Neural progenitor cell (in vitro differentiated cells): ENCODE measurements around the gene RSRC2. TPM values are rescaled to one million over a fixed set of nuclear protein-coding genes. Genes with fewer than 3 reads are reported as not detected.
"Not testable (repeated sequence)": the region's sequence is repeated elsewhere in the genome, so short reads cannot be mapped to it uniquely, and the experiment has no call there.

Experiments
- DNase-seq: peaks from one replicate; pipeline ENCODE4 v3.0.0-alpha.2; 2016; ENCODE audit warnings: low spot score
- H2AFZ ChIP-seq: fragments of 200-600 bp; sonication (generic); replicated peaks from 2 replicates; pipeline ENCODE4 v1.6.1; 2016; ENCODE audit warnings: antibody characterized with exemption
- H3F3A ChIP-seq: fragments of 200-600 bp; sonication (generic); 2 replicates; pipeline ENCODE4 v1.6.1; 2016; ENCODE audit warnings: antibody characterized with exemption, low read depth
- H3K27ac ChIP-seq: fragments of 200-600 bp; sonication (generic); 2 replicates; pipeline ENCODE4 v1.5.1; 2016; ENCODE audit warnings: mild to moderate bottlenecking
- H3K27me3 ChIP-seq: fragments of 200-600 bp; sonication (generic); 2 replicates; pipeline ENCODE4 v1.6.1; 2016; ENCODE audit warnings: mild to moderate bottlenecking, moderate library complexity
- H3K36me3 ChIP-seq: fragments of 200-600 bp; sonication (generic); 2 replicates; pipeline ENCODE4 v1.5.1; 2016
- H3K4me1 ChIP-seq: fragments of 200-600 bp; sonication (generic); 2 replicates; pipeline ENCODE4 v1.6.1; 2016; ENCODE audit warnings: mixed run types
- H3K4me2 ChIP-seq: fragments of 200-600 bp; sonication (generic); 2 replicates; pipeline ENCODE4 v1.6.1; 2016
- H3K4me3 ChIP-seq: fragments of 200-600 bp; sonication (generic); 2 replicates; pipeline ENCODE4 v1.5.1; 2016
- H3K79me2 ChIP-seq: fragments of 200-600 bp; sonication (generic); 2 replicates; pipeline ENCODE4 v1.6.1; 2016; ENCODE audit warnings: low read depth
- H3K9ac ChIP-seq: fragments of 200-600 bp; sonication (generic); 2 replicates; pipeline ENCODE4 v1.6.1; 2016
- H3K9me3 ChIP-seq: fragments of 200-600 bp; sonication (generic); 2 replicates; pipeline ENCODE4 v1.5.1; 2016; ENCODE audit warnings: low read depth
- H4K20me1 ChIP-seq: fragments of 200-600 bp; sonication (generic); 2 replicates; pipeline ENCODE4 v1.6.1; 2016; ENCODE audit warnings: low read depth
- H3K27ac Mint-ChIP-seq: 3 replicates; pipeline ENCODE4 v1.8.0; 2021; ENCODE audit warnings: mixed read lengths
- H3K27me3 Mint-ChIP-seq: 2 replicates; pipeline ENCODE4 v1.8.0; 2022; ENCODE audit warnings: low read depth, mild to moderate bottlenecking, inconsistent platforms, moderate library complexity, mixed read lengths; ENCODE audit not compliant: insufficient read depth
- H3K36me3 Mint-ChIP-seq: 3 replicates; pipeline ENCODE4 v1.8.0; 2021; ENCODE audit warnings: mixed read lengths
- H3K4me1 Mint-ChIP-seq: 3 replicates; pipeline ENCODE4 v1.8.0; 2021; ENCODE audit warnings: mixed read lengths
- H3K4me3 Mint-ChIP-seq: 3 replicates; pipeline ENCODE4 v1.8.0; 2021; ENCODE audit warnings: mild to moderate bottlenecking, moderate library complexity, mixed read lengths
- H3K9me3 Mint-ChIP-seq: 3 replicates; pipeline ENCODE4 v1.8.0; 2020; ENCODE audit warnings: mixed read lengths
- CTCF ChIP-seq: fragments of 200-600 bp; sonication (generic); IDR thresholded peaks from 2 replicates; pipeline ENCODE4 v1.5.1; 2017; ENCODE audit warnings: antibody characterized with exemption, mild to moderate bottlenecking
- EZH2 ChIP-seq: fragments of 200-600 bp; sonication (generic); IDR thresholded peaks from 2 replicates; pipeline ENCODE4 v1.6.1; 2017; ENCODE audit warnings: antibody characterized with exemption, mild to moderate bottlenecking, moderate library complexity
- EZH2phosphoT487 ChIP-seq: fragments of 200-600 bp; sonication (generic); IDR thresholded peaks from 2 replicates; pipeline ENCODE4 v1.6.1; 2017; ENCODE audit warnings: antibody characterized with exemption
- total RNA-seq: library from RNA; depleted of rRNA; stranded (reverse); fragments of >200 nt; gene quantifications from 2 replicates; pipeline ENCODE4 v1.2.3, GENCODE V29; 2015; ENCODE audit warnings: low replicate concordance

The RSRC2 gene
- total RNA-seq, 1 donor from 2014 or later = 248 TPM

- no peaks in the 10 kb centered on the region for H3K9me3 Mint-ChIP-seq
- no peak for TF ChIP-seq EZH2
- TF ChIP-seq CTCF = no peak
- no peak for TF ChIP-seq EZH2phosphoT487
- Histone ChIP-seq H3K79me2 (peaks cover 41% of the 10 kb centered on the region), H3K4me3 (no peak overlapping the region), H3K9me3 (no peaks in the 10 kb centered on the region), H4K20me1 (peaks cover 5% of the 10 kb centered on the region), H3K4me2 (no peak overlapping the region), H3K27me3 (no peaks in the 10 kb centered on the region), H3K9ac (no peak overlapping the region), H3K36me3 (peaks cover 30% of the 10 kb centered on the region), H3F3A (no peaks in the 10 kb centered on the region), H3K4me1 (no peaks in the 10 kb centered on the region), H3K27ac (no peak overlapping the region), H2AFZ (no peak overlapping the region)
- no peak overlapping the region for H3K4me3 Mint-ChIP-seq
- peaks cover 2% of the 10 kb centered on the region for H3K4me1 Mint-ChIP-seq
- no peak overlapping the region for H3K27ac Mint-ChIP-seq
- DNase-seq = no peak
- H3K27me3 Mint-ChIP-seq = no peaks in the 10 kb centered on the region
- H3K36me3 Mint-ChIP-seq = peaks cover 29% of the 10 kb centered on the region
Observed at GRCh38 chr12:122491991-122492390, 34.7 kb downstream of the RSRC2 start.

GRCh38 chr12:122489038-122489437 lies 37.7 kb downstream of the RSRC2 start:
- Mint-ChIP-seq H3K9me3 (no peaks in the 10 kb centered on the region), H3K27me3 (no peaks in the 10 kb centered on the region), H3K36me3 (peaks cover 31% of the 10 kb centered on the region), H3K4me1 (no peaks in the 10 kb centered on the region), H3K27ac (no peak overlapping the region), H3K4me3 (no peak overlapping the region)
- Histone ChIP-seq H3K9ac (no peak overlapping the region), H3K4me2 (no peak overlapping the region), H3K27ac (no peak overlapping the region), H3K79me2 (peaks cover 15% of the 10 kb centered on the region), H3K9me3 (no peaks in the 10 kb centered on the region), H3K27me3 (no peaks in the 10 kb centered on the region), H4K20me1 (peaks cover 5% of the 10 kb centered on the region), H3K4me1 (no peaks in the 10 kb centered on the region), H3K4me3 (no peak overlapping the region), H3F3A (no peaks in the 10 kb centered on the region), H2AFZ (no peak overlapping the region), H3K36me3 (peaks cover 26% of the 10 kb centered on the region)
- TF ChIP-seq EZH2 (no peak), CTCF (no peak), EZH2phosphoT487 (no peak)
- DNase-seq = no peak

GRCh38 chr12:122487807-122488206 lies 38.9 kb downstream of the RSRC2 start:
- not testable (repeated sequence) for H3K9me3 ChIP-seq, H3F3A ChIP-seq, H3K27me3 Mint-ChIP-seq, H3K9me3 Mint-ChIP-seq, H3K79me2 ChIP-seq, H2AFZ ChIP-seq, H3K4me1 Mint-ChIP-seq, H3K4me3 Mint-ChIP-seq, H3K27ac Mint-ChIP-seq, H3K27ac ChIP-seq, H3K4me3 ChIP-seq, H3K4me1 ChIP-seq, H3K4me2 ChIP-seq, DNase-seq, H4K20me1 ChIP-seq, H3K27me3 ChIP-seq, H3K9ac ChIP-seq
- peaks cover 26% of the 10 kb centered on the region for H3K36me3 ChIP-seq
- H3K36me3 Mint-ChIP-seq = peaks cover 33% of the 10 kb centered on the region

- TF ChIP-seq EZH2phosphoT487 = no peak
- TF ChIP-seq CTCF = no peak
- no peak for TF ChIP-seq EZH2
Observed at GRCh38 chr12:122486805-122487426, 39.8 kb downstream of the RSRC2 start.

GRCh38 chr12:122486360-122486759 lies 40.4 kb downstream of the RSRC2 start:
- H3K27me3 ChIP-seq, DNase-seq, H3K27ac Mint-ChIP-seq, H3K9me3 ChIP-seq, H3K4me1 ChIP-seq, H3K27ac ChIP-seq, H2AFZ ChIP-seq, H3K4me2 ChIP-seq, H3K79me2 ChIP-seq, H3K9me3 Mint-ChIP-seq, H3K4me3 Mint-ChIP-seq, H3K4me1 Mint-ChIP-seq, H3K27me3 Mint-ChIP-seq, H4K20me1 ChIP-seq, H3F3A ChIP-seq, H3K4me3 ChIP-seq, H3K9ac ChIP-seq: not testable (repeated sequence)
- peaks cover 28% of the 10 kb centered on the region for H3K36me3 Mint-ChIP-seq
- peaks cover 31% of the 10 kb centered on the region for H3K36me3 ChIP-seq

More at GRCh38 chr12:122486805-122487426, 39.8 kb downstream of the RSRC2 start:
- Histone ChIP-seq H3K9ac (no peak overlapping the region), H2AFZ (no peak overlapping the region), H4K20me1 (peaks cover 5% of the 10 kb centered on the region), H3K27ac (no peak overlapping the region), H3K36me3 (peaks cover 31% of the 10 kb centered on the region), H3K27me3 (no peaks in the 10 kb centered on the region), H3K79me2 (peaks cover 5% of the 10 kb centered on the region), H3K9me3 (no peaks in the 10 kb centered on the region), H3K4me2 (no peak overlapping the region), H3F3A (no peaks in the 10 kb centered on the region), H3K4me1 (no peaks in the 10 kb centered on the region), H3K4me3 (no peak overlapping the region)
- Mint-ChIP-seq H3K9me3 (no peaks in the 10 kb centered on the region), H3K4me1 (no peaks in the 10 kb centered on the region), H3K27ac (no peak overlapping the region), H3K36me3 (peaks cover 29% of the 10 kb centered on the region), H3K4me3 (no peak overlapping the region), H3K27me3 (no peaks in the 10 kb centered on the region)
- DNase-seq = no peak

- DNase-seq, H3K4me1 ChIP-seq, H3K9ac ChIP-seq, H3K4me3 ChIP-seq, H3K4me1 Mint-ChIP-seq, H3K27ac Mint-ChIP-seq, H3K4me2 ChIP-seq, H3K4me3 Mint-ChIP-seq, H3K27me3 ChIP-seq, H3K27ac ChIP-seq, H3K9me3 ChIP-seq, H3K79me2 ChIP-seq, H3F3A ChIP-seq, H4K20me1 ChIP-seq, H3K27me3 Mint-ChIP-seq, H2AFZ ChIP-seq, H3K9me3 Mint-ChIP-seq: not testable (repeated sequence)
- peaks cover 35% of the 10 kb centered on the region for H3K36me3 Mint-ChIP-seq
- peaks cover 23% of the 10 kb centered on the region for H3K36me3 ChIP-seq
Observed at GRCh38 chr12:122484385-122484784, 42.4 kb downstream of the RSRC2 start.
